ENCODE data around the gene SETD4.
A peak's percentile ranks its signal among the peaks of the same experiment; 100 is the strongest.
"Not testable (repeated sequence)": the region's sequence is repeated elsewhere in the genome, so short reads cannot be mapped to it uniquely, and the experiment has no call there.

Gene SETD4

GRCh38 chr21:36060159-36060921 lies at the start of gene SETD4:
Gene SETD4 (minus strand): TSS chr21:36060526. CDS start chr21:36058888, 1,638 bp downstream.
- peak; percentile 95 for DNase-seq

- DNase-seq: no peak
These were observed 49.5 kb upstream of the SETD4 start for GRCh38 chr21:36109868-36110267.

GRCh38 chr21:36105327-36105842 lies 45.1 kb upstream of the SETD4 start:
- DNase-seq: no peak

GRCh38 chr21:36104317-36105300 lies 44.3 kb upstream of the SETD4 start:
- DNase-seq: peak; percentile 70

- DNase-seq: no peak
These were observed 43.1 kb upstream of the SETD4 start for GRCh38 chr21:36103434-36103833.

GRCh38 chr21:36100971-36101641 lies 40.8 kb upstream of the SETD4 start:
- no peak for DNase-seq

GRCh38 chr21:36099695-36100211 lies 39.4 kb upstream of the SETD4 start:
- DNase-seq: not testable (repeated sequence)

- no peak for DNase-seq
These were observed 38.7 kb upstream of the SETD4 start for GRCh38 chr21:36099000-36099399.

- DNase-seq: no peak
These were observed 37.8 kb upstream of the SETD4 start for GRCh38 chr21:36098182-36098532.

GRCh38 chr21:36097427-36098181 lies 37.3 kb upstream of the SETD4 start:
- DNase-seq: no peak

- no peak for DNase-seq
These were observed 36.3 kb upstream of the SETD4 start for GRCh38 chr21:36096398-36097290.

- DNase-seq: no peak
These were observed 33.2 kb upstream of the SETD4 start for GRCh38 chr21:36093512-36093911.

GRCh38 chr21:36092681-36093080 lies 32.4 kb upstream of the SETD4 start:
- no peak for DNase-seq

- DNase-seq: no peak
These were observed 29.6 kb upstream of the SETD4 start for GRCh38 chr21:36089946-36090345.

- no peak for DNase-seq
These were observed 27.2 kb upstream of the SETD4 start for GRCh38 chr21:36087362-36088138.

GRCh38 chr21:36082237-36082664 lies 21.9 kb upstream of the SETD4 start:
- DNase-seq: no peak

GRCh38 chr21:36080386-36080785 lies 20.1 kb upstream of the SETD4 start:
- no peak for DNase-seq

GRCh38 chr21:36079671-36080070 lies 19.3 kb upstream of the SETD4 start:
- DNase-seq: no peak

- DNase-seq: peak; percentile 67
These were observed 18.8 kb upstream of the SETD4 start for GRCh38 chr21:36079010-36079649.

- no peak for DNase-seq
These were observed 17.4 kb upstream of the SETD4 start for GRCh38 chr21:36077758-36078157.
